ENCODE data around the gene POC1A.
"Not testable (repeated sequence)": the region's sequence is repeated elsewhere in the genome, so short reads cannot be mapped to it uniquely, and the experiment has no call there.

POC1A gene

GRCh38 chr3:52184690-52185089 lies 30.5 kb upstream of the POC1A start:
- no peak for DNase-seq (ENCODE audit: extremely low read depth in 1 of 2, low read depth in 1 of 2)

GRCh38 chr3:52183786-52184445 lies 29.7 kb upstream of the POC1A start:
- no peak for DNase-seq (ENCODE audit: extremely low read depth in 1 of 2, low read depth in 1 of 2)

GRCh38 chr3:52182691-52183090 lies 28.5 kb upstream of the POC1A start:
- DNase-seq (ENCODE audit: extremely low read depth in 1 of 2, low read depth in 1 of 2), result no peak

DNA sequence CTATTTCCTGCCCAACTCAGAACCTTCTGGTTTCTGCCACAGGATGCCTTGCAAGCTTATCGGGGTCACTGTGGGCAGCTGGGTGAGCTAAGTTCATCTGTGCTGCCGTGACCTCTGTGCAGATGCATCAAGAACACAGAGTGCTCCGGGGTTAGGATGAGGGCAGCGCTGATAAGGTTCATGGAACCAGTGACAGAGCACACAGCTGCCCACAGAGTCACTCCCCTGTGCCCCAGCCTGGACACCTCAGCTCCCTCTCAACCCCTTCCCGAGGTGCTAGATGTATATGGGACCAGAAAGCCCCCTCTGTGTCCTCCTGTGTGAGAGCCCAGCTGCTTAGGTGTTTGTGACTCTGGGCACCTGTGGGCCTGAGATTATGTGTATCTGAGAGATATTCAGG lies 28.0 kb upstream of the POC1A start:
- no peak for DNase-seq (ENCODE audit: extremely low read depth in 1 of 2, low read depth in 1 of 2)

DNA sequence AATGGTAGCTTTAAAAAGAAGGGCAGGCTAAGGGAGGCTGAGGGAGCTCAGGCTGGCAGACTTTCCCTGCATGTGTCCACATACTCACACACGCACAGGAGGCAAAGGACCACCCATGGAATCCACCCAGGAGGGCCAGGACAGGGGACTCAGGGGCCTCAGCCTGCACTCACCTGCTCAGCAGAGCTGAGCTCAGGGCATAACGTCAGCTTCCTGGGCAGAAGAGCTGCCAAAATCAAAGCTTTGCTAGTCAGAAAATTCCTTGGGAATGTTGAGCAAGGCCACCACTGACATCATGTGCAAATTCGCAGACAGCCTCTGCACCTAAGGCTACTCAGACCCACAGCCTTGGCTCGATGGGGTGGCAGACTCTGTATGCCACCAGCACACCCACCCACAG lies 27.3 kb upstream of the POC1A start:
- no peak for DNase-seq (ENCODE audit: extremely low read depth in 1 of 2, low read depth in 1 of 2)

- no peak for DNase-seq (ENCODE audit: extremely low read depth in 1 of 2, low read depth in 1 of 2)
These were observed 24.3 kb upstream of the POC1A start for GRCh38 chr3:52178537-52178936.

DNA sequence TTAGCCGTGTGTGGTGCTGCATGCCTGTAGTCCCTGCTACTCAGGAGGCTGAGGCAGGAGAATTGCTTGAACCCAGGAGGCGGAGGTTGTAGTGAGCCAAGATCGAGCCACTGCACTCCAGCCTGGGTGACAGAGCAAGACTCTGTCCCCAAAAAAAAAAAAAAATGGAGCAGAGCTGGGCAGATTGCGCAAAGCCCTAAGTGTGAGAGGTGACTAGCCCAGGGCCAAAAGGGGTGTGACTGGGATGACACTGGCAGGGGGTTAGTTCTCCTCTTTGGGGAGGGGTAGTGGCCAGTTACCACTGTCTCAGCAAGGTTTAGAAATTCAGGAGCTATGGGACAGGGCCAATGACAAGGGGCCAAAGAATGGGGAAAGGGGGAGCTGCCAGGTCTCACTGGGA lies 23.9 kb upstream of the POC1A start:
- not testable (repeated sequence) for DNase-seq (ENCODE audit: extremely low read depth in 1 of 2, low read depth in 1 of 2)

GRCh38 chr3:52177701-52178042 lies 23.4 kb upstream of the POC1A start:
- no peak for DNase-seq (ENCODE audit: extremely low read depth in 1 of 2, low read depth in 1 of 2)

GRCh38 chr3:52176951-52177700 lies 22.9 kb upstream of the POC1A start:
- no peak for DNase-seq (ENCODE audit: extremely low read depth in 1 of 2, low read depth in 1 of 2)

- DNase-seq (ENCODE audit: extremely low read depth in 1 of 2, low read depth in 1 of 2), result no peak
These were observed 22.0 kb upstream of the POC1A start for GRCh38 chr3:52176180-52176752.

- no peak for DNase-seq (ENCODE audit: extremely low read depth in 1 of 2, low read depth in 1 of 2)
These were observed 21.4 kb upstream of the POC1A start for GRCh38 chr3:52175416-52176179.

DNA sequence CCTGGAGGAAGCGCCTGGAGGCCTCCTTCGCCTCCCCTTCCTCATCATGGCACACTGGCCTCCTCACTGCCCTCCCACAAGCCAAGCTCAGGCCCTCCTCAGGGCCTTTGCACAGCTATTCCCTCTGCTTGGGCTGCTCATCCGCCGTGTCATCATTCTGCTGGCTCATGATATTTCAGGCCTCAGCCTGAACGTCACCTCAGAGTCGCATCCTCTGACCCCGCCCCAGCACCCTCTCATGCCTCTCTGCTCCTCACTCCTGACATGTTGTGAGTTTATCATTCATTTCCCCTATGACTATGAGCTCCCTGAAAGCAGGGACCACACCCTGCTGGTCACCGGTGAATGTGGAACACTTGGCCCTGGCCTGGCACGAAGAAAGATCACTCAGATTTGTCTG lies 20.7 kb upstream of the POC1A start:
- no peak for DNase-seq (ENCODE audit: extremely low read depth in 1 of 2, low read depth in 1 of 2)

DNA sequence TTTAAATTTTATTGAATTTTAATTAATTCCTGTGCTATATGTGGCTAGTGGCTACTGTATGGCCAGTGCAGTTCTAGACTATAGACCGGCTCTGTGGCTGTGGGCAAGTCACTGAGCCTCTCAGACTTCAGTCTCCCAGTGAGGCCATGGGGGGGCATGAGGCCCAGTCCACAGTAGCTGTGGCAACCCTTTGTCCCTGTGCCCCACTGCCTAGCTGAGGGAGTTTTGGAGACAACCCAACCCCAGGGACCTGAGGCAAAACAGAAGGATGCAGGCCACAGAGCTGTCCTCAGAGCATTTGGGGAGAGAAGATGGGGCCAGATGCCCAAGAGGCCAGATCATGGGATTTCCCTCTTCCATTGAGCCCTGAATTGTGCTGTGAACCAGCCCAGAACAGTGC lies 18.9 kb upstream of the POC1A start:
- no peak for DNase-seq (ENCODE audit: extremely low read depth in 1 of 2, low read depth in 1 of 2)

DNA sequence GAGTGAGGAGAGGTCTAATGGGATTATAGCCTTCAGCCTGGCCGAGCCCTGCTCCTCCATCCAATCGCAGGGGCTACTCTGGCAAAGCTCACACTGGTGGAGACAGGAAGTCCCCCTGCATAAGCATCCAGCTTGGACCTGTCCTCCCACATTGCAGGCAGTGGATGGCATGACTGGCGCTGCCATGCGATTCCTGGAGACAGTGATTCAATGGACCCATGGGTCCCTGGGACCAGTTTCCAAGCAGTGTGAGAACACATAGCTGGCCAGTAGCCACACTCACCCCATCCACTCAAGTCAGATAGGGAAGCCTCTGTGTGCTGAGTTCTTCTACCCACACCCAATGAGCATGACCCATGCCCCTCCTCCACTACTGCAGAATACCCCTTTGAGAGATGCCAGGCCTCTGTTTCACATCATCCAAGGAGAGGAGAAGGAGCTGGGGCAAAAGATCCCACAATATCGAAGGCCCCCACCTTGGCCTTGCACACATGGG lies 18.1 kb upstream of the POC1A start:
- no peak for DNase-seq (ENCODE audit: extremely low read depth in 1 of 2, low read depth in 1 of 2)

DNA sequence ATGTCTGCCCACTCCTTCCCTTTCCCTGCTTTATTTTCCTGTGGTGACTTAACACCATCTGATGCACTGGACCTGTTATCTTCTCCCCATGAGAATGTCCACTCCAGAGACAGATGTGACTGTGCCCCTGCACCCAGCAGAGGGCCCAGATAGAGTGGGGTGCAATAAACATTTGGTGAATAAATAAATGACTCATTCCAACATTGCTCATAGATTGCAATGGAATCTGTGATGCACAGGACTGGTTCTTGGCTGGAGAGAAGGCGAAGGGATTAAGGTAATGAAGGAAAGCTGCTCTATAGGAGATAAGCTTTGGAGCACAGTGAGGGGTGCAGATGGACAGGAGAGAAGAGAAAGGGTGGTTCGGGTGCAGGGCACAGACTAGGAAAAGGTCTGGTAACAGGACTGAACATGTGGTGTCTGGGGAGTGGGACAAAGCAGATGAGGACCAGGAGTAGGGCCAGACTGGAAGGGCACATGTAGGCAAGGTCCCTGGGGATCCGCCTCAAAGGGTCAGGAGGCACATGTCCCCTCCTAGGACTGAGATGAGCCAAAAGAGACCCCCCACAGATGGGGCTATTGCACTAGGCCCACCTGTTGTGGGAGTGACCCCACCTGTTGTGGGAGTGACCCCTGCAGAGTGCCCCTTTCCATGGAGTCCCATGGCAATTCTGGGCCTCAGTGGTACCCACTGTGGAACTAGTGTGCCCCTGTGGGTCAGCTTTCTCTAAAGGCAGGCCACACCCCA lies 17.5 kb upstream of the POC1A start:
- no peak for DNase-seq (ENCODE audit: extremely low read depth in 1 of 2, low read depth in 1 of 2)

- DNase-seq (ENCODE audit: extremely low read depth in 1 of 2, low read depth in 1 of 2), result not testable (repeated sequence)
These were observed 16.0 kb upstream of the POC1A start for GRCh38 chr3:52170217-52170616.

GRCh38 chr3:52167240-52167639 lies 13.0 kb upstream of the POC1A start:
- DNase-seq (ENCODE audit: extremely low read depth in 1 of 2, low read depth in 1 of 2), result no peak

DNA sequence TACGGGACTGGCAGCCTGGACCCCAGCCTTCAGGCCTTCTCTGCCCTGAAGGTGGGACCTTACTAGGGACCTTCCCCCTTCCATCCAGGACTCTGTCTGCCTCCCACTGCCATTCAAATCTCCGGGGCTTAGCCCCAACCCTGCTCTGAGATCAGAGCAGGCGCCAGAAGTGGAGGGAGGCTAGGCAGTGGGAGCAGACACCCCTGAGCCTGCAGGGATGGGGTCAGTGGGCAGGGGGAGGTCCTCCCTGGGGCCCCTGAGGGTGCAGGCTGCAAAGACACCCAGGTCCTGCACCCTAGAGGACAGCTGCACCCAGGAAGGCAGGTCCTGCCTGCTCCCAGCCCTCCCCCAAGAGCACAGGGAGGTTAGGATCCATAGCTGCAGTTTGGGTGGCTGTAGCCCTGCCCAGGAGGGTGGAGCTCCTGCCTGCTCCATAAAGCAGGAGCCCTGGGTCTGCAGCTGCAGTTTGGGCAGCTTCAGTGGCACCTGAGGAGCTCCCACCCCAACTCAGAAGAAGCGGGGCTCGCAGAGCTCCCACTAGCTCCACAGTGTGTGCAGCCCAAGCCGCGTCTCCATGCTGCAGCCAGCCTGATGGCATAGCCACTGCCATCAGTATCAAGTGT lies 8.1 kb upstream of the POC1A start:
- no peak for DNase-seq (ENCODE audit: extremely low read depth in 1 of 2, low read depth in 1 of 2)

- DNase-seq (ENCODE audit: extremely low read depth in 1 of 2, low read depth in 1 of 2), result no peak
These were observed 5.3 kb upstream of the POC1A start for GRCh38 chr3:52159503-52159902.

GRCh38 chr3:52155912-52156311 lies 1.7 kb upstream of the POC1A start:
- DNase-seq (ENCODE audit: extremely low read depth in 1 of 2, low read depth in 1 of 2), result no peak
